ENCODE data around the gene PRRX2.
A peak's percentile ranks its signal among the peaks of the same experiment; 100 is the strongest.

Gene PRRX2

DNA sequence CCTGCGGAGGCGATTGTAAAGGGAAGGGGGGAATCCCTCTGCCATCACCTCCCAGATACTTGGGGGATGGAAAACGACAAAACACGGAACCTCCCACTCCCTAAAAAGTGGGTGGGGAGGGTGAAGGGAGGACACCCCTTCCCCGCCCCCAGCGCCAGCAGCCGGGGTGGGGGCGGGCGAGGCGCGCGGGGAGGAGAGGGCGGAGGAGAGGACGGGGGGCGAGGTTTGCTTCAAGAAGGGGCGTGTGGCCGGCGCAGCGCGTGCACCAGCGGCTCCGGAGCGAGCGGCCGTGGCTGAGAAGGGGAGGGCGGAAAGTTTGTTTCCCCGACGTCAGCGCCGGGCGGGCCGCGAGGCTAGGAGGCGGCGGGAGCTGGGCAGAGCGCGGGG, at the start of gene PRRX2:
Gene PRRX2, plus strand, starts transcription at position 259 of the 387 bp plus-strand sequence. CDS start 221 bp downstream, outside the sequence.
- no peak for DNase-seq (ENCODE audit: extremely low read depth in 1 of 2, low read depth in 1 of 2)

DNA sequence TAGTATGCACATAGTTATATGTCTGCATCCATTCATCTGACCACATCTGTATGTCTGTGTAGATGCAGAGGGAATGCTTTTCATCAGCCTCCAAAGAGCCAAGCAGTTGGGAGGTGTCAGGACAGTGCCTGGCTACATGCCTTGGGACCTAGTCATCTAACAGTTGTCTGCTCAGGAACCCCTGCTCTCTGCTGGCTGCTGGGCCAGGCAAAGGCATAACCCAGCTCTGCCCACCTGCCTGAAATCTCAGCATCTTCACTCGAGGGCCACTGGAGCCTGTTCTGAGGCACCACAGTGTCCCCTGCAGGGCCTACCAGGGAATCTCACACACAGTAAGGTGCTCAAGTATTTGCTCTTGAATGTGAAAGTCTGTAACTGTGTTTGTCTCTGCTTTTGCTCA, 48.3 kb upstream of the PRRX2 start:
- no peak for DNase-seq (ENCODE audit: extremely low read depth in 1 of 2, low read depth in 1 of 2)

DNA sequence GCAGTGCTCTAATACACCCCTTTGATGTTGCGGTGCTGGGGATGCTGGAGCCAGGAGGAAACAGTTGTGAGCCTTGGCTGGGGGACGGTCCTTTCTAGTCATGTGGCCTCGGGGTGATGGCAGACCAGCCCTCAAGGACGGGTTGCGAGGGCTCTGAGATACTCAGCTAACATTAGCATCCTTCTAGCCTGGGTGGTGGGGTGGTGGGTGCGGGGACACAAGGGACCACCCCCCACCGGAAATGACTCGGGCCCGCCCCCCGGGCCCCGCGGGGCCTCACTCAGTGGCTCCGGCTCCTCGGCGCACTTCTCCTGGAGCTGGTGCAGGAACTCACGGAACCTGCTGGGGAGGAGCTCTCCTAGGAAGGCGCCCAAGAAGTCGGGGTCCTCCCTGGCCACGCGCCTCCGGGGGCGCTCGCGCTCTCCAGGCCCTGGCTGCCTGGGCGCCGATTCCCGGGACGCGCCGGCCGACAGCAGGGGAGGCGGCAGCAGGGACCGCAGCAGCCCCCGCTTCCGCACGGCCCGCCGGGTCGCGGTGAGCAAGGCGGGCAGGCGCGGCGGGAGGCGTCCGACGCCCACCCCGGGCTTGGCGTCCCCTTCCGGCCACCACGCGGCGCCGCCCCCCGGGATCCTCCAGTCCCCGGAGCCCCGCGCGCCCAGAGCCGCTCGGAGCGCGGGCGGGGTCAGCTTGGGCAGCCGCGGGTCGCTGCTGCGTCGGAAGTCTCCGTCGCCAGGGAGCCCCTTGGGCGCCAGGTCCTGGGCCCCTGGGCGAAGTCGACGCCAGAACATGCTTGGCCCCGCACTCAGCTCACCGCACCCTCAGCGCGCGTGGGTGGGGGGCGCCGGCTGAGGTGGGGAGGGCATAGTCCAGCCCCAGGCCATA, 45.4 kb upstream of the PRRX2 start:
- no peak for DNase-seq (ENCODE audit: extremely low read depth in 1 of 2, low read depth in 1 of 2)

DNA sequence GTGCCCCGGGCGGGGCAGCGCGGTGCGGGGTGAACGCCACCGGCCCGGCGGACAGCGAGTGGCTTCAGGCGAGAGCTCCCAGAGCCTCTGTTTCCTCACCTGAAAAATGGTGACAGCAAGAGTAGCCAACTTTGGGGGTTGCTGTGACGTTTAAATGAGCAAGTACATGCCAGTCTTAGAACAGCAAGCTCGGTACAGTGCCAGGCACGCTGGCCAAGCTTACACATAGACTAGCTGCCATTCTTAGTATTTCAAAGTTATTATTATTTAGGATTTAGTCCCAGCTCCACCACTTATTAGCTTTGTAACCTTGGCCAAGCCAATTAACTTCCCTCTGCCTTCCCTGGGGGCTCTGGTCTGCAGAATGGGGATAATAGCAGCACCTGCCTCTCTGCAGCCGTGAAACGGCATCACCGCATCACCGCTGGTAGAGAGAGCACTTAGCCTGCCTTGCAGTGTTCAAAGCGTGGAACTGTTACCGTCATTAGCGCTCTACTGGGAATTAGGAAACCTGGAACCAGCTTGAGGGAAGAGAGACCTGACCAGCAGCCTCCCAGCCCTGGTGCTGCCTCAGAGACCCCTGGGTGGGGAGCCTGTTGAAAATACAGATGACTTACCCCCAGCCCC, 44.7 kb upstream of the PRRX2 start, which contains the start of gene C9orf50:
Gene C9orf50, minus strand, starts transcription at position 433 of the 627 bp plus-strand sequence. CDS start 527 bp downstream, outside the sequence.
- no peak for DNase-seq (ENCODE audit: extremely low read depth in 1 of 2, low read depth in 1 of 2)

DNA sequence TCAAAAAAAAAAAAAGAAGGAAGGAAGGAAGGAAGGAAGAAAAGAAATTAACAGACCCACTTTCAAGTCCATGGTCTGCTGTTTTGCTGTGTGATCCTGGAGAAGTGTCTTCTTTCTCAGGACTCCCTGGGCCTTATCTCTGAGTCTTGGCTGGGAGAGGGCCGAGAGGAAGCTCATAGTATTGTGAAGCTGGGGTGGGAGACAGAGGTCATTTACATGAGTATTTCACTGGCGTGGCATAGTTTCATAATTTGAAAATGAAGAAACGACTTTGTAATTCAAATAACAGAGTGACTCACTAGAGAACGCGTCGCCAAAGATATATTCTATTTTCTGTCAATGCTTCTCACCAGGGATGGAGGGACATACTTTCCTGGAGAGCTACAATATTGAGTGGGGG, 42.1 kb upstream of the PRRX2 start:
- no peak for DNase-seq (ENCODE audit: extremely low read depth in 1 of 2, low read depth in 1 of 2)

DNA sequence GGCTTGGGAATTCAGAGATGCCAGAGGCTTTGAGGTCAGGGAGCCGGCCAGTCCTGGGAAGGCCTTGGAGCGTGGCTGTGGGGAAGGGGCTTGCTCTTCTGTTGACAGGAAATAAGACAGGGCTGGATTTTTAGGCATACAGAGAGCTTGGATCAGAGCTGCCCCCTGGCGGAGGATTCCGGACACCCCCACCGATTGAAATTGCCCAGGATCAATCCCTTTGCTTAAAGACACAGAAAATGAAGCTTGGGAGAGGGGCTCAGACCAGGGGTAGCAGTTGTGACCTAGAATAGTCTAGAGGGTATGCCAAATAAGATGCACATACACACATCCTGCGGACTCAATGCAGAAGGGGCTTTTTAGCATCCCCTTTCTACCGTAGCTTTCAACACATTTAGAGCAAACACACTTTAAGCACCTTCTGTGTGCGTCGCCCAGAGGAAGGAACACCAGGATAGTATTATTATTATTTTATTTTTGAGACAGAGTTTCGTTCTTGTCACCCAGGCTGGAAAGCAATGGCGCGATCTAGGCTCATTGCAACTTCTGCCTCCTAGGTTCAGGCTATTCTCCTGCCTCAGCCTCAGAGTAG, 41.2 kb upstream of the PRRX2 start:
- DNase-seq (ENCODE audit: extremely low read depth in 1 of 2, low read depth in 1 of 2): peak in 1 of 2 donors; percentile 56

DNA sequence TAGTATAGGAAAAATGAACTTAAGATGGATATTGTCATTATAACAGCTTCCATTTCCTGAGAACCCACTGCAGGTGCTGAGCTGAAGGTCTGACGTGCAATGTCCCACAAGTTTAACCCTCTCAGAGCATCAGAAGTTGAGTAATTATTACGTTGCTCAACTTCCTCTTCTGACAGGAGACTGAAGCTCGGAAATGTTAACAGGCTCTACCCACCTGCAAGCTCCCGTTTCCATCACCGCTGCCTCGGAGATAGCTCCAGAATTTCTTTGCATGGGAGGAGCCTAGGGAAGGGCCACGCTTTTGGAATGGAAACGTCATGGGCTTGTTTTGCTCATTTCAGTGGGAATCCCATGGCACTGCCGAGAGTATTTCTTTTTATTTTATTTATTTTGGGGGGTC, 40.5 kb upstream of the PRRX2 start:
- no peak for DNase-seq (ENCODE audit: extremely low read depth in 1 of 2, low read depth in 1 of 2)

DNA sequence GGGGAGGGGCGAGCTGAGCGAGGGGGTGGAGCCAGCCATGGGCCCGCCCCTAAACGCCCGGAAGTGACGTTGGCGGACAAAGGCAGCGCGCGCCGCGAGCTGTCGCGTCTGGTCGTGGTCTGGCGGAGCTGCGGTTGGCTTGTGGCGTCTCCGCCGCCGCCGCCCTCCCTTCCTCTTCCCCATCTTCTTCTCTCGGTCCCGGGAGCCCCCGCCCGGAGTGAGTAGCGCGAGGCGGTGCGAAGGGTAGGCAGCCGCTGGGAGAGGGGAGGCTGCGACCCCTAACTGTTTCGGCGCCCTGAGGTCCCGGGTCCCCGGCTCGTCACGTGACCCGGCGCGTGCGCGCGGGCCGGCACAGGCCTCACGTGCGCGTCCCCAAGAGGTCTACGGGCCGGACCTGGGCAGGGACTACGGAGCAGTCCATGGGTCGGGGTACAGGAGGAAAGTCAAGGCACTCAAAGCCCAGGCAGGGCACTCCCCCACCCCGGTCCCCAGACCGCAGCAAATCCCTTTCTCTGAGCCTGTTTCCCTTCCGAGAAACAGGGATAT, 39.3 kb upstream of the PRRX2 start, which contains the start of gene NTMT1:
Gene NTMT1, plus strand, starts transcription at position 85 of the 546 bp plus-strand sequence. CDS start 6,541 bp downstream, outside the sequence.
- DNase-seq (ENCODE audit: extremely low read depth in 1 of 2, low read depth in 1 of 2): peak; percentile 75 to 76

DNA sequence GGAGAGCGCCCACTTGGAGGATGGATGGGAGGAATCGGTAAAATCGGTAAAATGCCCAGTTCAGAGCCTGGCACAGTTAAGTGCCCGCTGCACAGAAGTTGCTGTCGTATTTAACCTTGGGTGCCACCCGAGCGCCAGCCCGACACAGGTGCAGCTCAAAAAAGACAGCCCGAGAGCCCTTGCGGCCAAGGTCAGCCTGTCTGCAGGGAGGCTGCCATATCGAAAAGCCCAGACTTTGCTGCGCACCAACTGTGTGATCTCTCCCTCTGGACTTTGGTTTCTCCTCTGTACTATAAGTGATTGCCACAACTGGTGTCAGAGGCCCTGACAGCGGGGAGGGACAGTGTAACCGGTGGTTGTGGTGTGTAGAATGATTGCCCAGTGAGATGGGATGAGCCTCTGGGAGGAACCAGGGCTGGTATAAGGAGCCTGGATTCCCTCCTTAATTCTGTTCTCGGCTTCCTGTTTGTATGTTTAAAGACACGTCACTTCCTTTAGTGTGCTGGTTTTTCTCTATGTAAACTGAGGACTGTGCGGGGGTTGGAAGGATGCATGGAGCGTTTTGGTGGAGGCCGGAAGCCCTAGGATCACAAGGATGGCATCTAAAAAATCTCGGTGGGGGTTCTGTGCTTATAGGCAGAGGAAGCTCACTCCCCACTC, 38.7 kb upstream of the PRRX2 start:
- no peak for DNase-seq (ENCODE audit: extremely low read depth in 1 of 2, low read depth in 1 of 2)

DNA sequence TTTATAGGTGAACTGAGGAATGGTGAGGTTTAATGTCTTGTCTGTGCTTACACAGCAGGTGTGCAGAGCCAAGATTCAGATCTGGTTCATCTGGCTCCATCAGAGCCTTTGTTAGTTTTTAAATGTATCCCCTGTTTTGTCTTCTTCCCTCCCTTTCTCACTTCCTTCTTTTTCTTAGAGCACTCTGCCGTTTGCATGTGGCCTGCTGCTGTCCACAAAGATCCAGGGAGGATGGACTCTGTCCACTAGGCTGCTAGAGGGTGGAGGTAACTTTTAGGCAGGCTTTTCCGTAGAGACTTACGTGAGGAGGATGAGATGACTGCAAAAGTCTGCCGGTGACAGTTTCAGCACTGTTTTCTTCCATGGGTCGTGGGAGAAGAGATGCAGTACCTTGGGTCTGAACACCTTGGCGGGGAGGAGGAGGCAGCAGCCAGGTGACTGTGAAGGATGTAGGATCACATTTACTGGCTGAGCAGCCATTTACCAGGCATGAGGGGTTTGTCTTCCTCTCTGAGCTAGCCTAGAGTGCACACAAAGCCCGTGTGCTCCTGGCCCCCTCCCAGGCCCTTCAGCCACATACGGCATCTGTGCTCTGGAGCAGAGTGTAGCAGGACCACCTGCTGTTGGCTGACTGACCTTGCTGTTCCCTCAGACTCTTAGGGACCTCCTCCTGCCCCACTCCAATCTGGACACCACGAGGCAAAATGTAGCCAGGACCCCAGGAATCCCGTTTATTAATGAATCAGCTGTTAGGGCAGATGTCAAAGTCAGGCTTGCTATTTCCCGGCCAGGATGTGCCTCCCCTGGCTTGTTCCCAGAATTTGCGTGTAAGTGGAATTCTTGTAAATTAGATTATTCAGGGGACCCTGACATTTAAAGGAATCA, 37.6 kb upstream of the PRRX2 start:
- DNase-seq (ENCODE audit: extremely low read depth in 1 of 2, low read depth in 1 of 2): no peak

DNA sequence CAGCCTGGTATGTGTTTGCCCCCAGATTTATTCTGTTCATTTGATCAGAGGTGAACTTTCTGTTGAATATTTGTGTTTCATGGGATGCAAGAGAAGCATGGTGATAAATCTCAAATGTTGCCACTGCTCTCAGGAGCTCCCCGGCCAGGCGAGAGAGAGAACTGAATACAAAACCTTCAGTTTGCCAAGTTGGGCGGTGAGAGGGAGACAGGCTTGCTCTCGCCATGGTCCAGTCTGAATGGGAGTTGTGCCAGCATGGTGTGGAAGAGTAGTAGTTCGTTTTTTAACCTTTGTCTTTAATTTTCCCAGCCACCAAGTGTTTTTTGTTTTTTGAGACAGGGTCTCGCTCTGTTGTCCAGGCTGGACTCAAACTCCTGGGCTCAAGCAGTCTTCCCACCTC, 36.7 kb upstream of the PRRX2 start:
- DNase-seq (ENCODE audit: extremely low read depth in 1 of 2, low read depth in 1 of 2): no peak

DNA sequence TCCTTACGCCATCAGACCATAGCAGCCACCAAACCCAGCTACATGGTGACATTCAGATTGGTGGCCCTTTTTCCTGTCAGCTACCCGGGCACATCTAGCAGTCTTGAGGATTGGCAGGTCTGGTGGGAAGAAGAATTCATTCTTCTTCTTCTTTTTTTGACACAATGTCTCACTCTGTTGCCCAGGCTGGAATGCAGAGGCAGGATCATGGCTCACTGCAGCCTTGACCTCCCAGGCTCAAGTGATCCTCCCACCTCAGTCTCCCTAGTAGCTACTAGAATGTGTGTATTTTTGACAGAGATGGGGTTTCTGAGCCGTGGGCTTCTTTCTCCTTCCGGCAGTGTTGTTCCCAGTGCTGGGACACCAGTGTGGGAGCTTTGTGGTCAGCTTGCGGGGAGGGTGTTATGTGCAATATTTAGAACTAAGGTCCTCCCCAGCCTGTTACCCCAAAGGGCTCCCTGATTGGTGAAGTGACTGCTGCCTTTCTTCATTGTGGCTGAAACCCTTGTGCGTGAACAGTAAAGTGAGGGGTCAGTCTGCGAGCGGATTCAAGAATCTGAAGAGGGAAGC, 36.1 kb upstream of the PRRX2 start:
- DNase-seq (ENCODE audit: extremely low read depth in 1 of 2, low read depth in 1 of 2): no peak

DNA sequence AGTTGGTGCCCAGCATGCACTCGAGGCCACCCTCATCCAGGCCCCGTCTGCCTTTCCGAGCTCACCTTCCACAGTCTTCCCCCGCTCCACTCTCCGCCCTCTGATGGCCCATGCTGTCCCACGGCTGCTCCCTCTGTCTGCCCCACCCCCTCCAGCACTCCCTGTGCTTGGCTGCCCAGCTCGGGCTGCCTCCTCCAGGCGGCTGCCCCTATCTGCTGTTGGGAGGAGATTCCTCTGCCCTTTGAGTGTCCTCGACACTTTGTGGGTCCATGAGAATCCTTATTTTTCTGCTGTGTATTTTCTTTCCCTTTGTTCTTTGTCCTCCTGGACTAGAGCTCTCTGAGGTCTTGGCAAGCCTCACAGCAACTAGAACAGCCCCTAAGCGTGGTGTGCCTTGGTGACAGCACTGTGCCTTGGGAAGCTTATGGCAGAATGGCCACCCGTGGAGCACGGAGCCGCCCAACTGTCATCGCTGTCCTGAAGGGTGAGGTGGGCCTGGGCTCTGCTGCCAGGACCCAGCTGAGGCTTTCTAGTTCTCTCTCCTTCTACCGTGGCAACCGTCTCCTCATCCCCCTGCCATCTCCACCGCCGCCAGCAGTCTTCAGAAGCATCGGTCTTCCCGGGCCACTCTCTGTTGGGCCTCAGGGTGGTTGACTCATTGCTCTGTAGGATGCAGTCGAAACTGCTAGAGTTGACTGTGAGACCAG, 34.3 kb upstream of the PRRX2 start:
- DNase-seq (ENCODE audit: extremely low read depth in 1 of 2, low read depth in 1 of 2): no peak

DNA sequence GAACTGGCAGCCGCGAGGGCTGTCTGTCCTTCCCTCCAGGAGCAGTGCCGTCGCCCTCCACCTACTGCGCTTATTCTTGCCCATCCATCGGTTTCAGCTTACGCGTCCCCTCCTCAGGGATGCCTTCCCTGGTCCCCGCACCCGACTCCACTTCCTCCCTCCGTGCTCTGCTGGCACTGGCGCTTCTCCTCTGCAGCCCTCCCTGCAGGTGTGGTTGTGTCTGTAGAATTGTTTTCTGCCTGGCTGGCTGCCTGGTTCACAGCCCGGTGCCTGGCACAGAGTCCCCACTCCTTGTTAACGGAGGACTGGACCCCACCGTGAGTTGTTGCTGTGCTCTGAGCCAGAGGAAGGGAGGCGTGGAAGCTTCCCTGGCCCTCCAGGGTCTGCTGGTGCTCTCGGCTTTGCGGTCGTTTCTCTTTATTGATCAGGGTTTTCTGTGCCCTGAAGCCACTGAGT, 33.7 kb upstream of the PRRX2 start:
- no peak for DNase-seq (ENCODE audit: extremely low read depth in 1 of 2, low read depth in 1 of 2)

DNA sequence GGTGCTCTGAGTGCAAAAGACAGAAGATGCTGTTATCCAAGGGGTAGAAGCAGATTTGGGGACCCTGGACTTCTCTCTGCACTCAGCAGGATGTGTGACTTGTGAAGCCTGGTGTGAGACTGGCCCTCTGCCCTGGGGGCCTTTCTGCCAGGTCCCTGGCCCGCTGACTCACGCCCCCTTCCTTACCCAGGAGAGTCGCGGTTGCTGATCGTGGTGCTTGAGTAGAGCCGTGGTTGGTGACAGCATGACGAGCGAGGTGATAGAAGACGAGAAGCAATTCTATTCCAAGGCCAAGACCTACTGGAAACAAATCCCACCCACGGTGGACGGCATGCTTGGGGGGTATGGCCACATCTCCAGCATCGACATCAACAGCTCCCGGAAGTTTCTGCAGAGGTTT, 33.0 kb upstream of the PRRX2 start:
- DNase-seq (ENCODE audit: extremely low read depth in 1 of 2, low read depth in 1 of 2): no peak

DNA sequence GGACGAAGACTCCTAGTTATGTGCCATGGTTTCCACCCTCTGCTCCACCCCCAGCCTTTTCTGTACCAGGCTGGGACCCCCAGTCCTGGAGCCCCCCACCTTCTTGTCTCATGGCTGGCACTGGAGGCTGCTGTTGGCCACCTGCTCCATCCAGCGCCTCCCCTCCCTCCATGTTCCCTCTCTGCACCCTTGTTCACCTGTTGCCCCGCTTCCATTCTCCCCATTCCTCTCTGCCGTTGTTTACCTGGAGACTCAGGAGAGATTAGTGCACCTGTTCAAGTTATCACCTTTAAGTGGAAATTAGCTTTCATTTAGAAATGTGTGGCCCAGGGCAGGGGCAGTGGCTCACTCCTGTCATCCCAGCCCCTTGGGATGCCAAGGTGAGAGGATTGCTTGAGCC, 32.2 kb upstream of the PRRX2 start:
- DNase-seq (ENCODE audit: extremely low read depth in 1 of 2, low read depth in 1 of 2): no peak

DNA sequence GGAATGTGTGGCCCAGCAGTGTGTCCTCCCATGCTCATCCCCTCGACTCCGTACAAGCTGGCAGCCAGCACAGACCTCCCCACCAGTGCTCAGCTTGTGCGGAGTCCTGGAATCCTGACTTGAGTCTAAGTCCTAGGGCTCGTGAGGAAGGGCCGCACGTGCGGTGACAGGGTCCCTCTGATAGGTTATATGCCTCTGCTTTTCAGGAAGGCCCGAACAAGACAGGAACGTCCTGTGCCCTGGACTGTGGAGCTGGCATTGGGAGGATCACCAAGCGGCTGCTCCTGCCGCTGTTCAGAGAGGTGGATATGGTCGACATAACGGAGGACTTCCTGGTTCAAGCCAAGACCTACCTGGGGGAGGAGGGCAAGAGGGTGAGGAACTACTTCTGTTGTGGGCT, 31.6 kb upstream of the PRRX2 start:
- no peak for DNase-seq (ENCODE audit: extremely low read depth in 1 of 2, low read depth in 1 of 2)

DNA sequence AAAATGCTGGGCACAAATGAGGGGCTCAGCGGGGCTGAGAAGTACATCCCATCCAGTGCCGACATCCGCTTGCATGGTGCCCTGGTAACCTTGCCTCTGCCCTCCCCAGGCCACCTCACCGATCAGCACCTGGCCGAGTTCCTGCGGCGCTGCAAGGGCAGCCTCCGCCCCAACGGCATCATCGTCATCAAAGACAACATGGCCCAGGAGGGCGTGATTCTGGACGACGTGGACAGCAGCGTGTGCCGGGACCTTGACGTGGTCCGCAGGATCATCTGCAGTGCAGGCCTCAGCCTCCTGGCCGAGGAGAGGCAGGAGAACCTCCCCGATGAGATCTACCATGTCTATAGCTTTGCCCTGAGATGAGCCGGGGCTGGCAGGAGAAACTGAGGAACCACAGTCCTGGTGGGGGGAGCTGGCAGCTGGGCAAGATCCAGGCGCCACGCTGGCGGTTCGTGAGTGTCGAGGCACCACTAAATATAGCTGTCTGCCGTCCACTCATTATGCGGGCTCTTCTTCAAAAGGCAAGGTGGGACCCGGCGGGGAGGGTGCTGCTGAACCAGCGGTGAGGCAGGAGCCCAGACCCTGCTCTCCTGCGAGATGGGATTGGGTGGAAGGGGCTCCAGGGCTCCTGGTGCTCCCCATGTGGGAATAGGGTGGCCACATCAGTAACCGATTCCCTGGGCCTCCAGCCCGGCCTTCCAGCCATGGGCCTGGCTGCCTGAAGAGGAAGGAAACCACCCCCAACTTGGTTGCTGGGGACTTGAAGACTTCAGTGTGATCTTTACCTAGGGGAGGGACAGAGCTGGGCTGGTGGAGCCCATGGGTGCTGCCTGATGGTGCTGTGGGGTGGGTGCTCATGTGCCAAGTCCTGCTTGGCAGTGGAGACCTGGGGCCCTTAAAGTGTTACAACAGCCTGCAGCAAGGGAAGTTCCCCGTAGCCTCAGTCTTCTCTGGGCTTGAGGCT, 30.1 kb upstream of the PRRX2 start:
- DNase-seq (ENCODE audit: extremely low read depth in 1 of 2, low read depth in 1 of 2): no peak

All from stimulated activated CD8-positive, alpha-beta memory T cell treated with anti-CD3 and anti-CD28 coated beads, Interleukin-7, amount 100 ng/mL, for 48 hours (primary cell).